Loucy (cell line): ENCODE results near the gene LRRFIP1.

Experiments used
- H2AFZ ChIP-seq: fragments of 200-600 bp; sonication (generic); 2 replicates; pipeline ENCODE4 v1.6.0; 2016; ENCODE audit warnings: antibody characterized with exemption, mild to moderate bottlenecking, low read length, moderate library complexity
- H3F3A ChIP-seq: fragments of 200-600 bp; 2 replicates; pipeline ENCODE4 v1.6.0; 2016; ENCODE audit warnings: antibody characterized with exemption, low read depth, mild to moderate bottlenecking
- H3K27me3 ChIP-seq: fragments of 200-600 bp; sonication (generic); 2 replicates; pipeline ENCODE4 v1.6.1; 2014; ENCODE audit warnings: low read length, mild to moderate bottlenecking; ENCODE audit not compliant: insufficient read depth, poor library complexity, severe bottlenecking
- H3K36me3 ChIP-seq: fragments of 200-600 bp; sonication (generic); 2 replicates; pipeline ENCODE4 v1.6.1; 2016; ENCODE audit warnings: low read length; ENCODE audit not compliant: insufficient read depth
- H3K4me1 ChIP-seq: fragments of 200-600 bp; sonication (generic); 2 replicates; pipeline ENCODE4 v1.5.1; 2014; ENCODE audit warnings: low read length, mild to moderate bottlenecking; ENCODE audit not compliant: insufficient read depth, poor library complexity, severe bottlenecking
- H3K4me2 ChIP-seq: fragments of 200-600 bp; sonication (generic); 2 replicates; pipeline ENCODE4 v1.6.0; 2014; ENCODE audit warnings: antibody characterized with exemption, low read length, low read depth, mild to moderate bottlenecking; ENCODE audit not compliant: poor library complexity, severe bottlenecking
- H3K4me3 ChIP-seq: fragments of 200-600 bp; sonication (generic); 2 replicates; pipeline ENCODE4 v1.5.1; 2014; ENCODE audit warnings: low read length, mild to moderate bottlenecking, mixed read lengths; ENCODE audit not compliant: poor library complexity, severe bottlenecking
- H3K79me2 ChIP-seq: fragments of 200-600 bp; sonication (generic); 2 replicates; pipeline ENCODE4 v1.6.1; 2014; ENCODE audit warnings: low read length; ENCODE audit not compliant: insufficient read depth
- H3K9ac ChIP-seq: fragments of 200-600 bp; sonication (generic); 2 replicates; pipeline ENCODE4 v1.6.0; 2014; ENCODE audit warnings: mild to moderate bottlenecking, low read depth, low read length, moderate library complexity; ENCODE audit not compliant: poor library complexity, severe bottlenecking
- H3K9me2 ChIP-seq: fragments of 200-600 bp; sonication (generic); replicated peaks from 2 replicates; pipeline ENCODE4 v1.6.1; 2016; ENCODE audit warnings: low read depth, low read length, mixed read lengths
- H3K9me3 ChIP-seq: fragments of 200-600 bp; sonication (generic); 2 replicates; pipeline ENCODE4 v1.6.1; 2014; ENCODE audit warnings: mild to moderate bottlenecking, antibody characterized with exemption, low read length, low read depth; ENCODE audit not compliant: insufficient read depth
- H4K20me1 ChIP-seq: fragments of 200-600 bp; sonication (generic); 2 replicates; pipeline ENCODE4 v1.6.0; 2014; ENCODE audit warnings: antibody characterized with exemption, low read length, mild to moderate bottlenecking; ENCODE audit not compliant: insufficient read depth, poor library complexity, severe bottlenecking
- EZH2phosphoT487 ChIP-seq: fragments of 200-600 bp; IDR thresholded peaks from 2 replicates; pipeline ENCODE4 v1.6.1; 2018; ENCODE audit warnings: antibody characterized with exemption, mild to moderate bottlenecking, moderate library complexity, borderline replicate concordance
- TF ChIP-seq, protein P1 (sequence below): fragments of 200-600 bp; sonication (generic); conservative IDR thresholded peaks from 2 replicates; pipeline ENCODE4 v1.5.1; 2014; ENCODE audit warnings: mild to moderate bottlenecking, antibody characterized with exemption, low read length

LRRFIP1 gene

GRCh38 chr2:237743024-237743423 lies 115.6 kb downstream of the LRRFIP1 start:
- Histone ChIP-seq H2AFZ (no peak overlapping the region), H3K79me2 (peaks cover 93% of the 10 kb centered on the region), H3K4me2 (no peak overlapping the region), H4K20me1 (peaks cover 20% of the 10 kb centered on the region), H3K9me2 (no peaks in the 10 kb centered on the region), H3K9ac (no peak overlapping the region), H3K4me1 (no peaks in the 10 kb centered on the region), H3F3A (no peaks in the 10 kb centered on the region), H3K9me3 (no peaks in the 10 kb centered on the region), H3K36me3 (peaks cover 41% of the 10 kb centered on the region; the same call in 1 of the 2 replicates), H3K4me3 (no peak overlapping the region), H3K27me3 (no peaks in the 10 kb centered on the region)
- TF ChIP-seq EZH2phosphoT487, result no peak
- TF ChIP-seq, protein P1, sequence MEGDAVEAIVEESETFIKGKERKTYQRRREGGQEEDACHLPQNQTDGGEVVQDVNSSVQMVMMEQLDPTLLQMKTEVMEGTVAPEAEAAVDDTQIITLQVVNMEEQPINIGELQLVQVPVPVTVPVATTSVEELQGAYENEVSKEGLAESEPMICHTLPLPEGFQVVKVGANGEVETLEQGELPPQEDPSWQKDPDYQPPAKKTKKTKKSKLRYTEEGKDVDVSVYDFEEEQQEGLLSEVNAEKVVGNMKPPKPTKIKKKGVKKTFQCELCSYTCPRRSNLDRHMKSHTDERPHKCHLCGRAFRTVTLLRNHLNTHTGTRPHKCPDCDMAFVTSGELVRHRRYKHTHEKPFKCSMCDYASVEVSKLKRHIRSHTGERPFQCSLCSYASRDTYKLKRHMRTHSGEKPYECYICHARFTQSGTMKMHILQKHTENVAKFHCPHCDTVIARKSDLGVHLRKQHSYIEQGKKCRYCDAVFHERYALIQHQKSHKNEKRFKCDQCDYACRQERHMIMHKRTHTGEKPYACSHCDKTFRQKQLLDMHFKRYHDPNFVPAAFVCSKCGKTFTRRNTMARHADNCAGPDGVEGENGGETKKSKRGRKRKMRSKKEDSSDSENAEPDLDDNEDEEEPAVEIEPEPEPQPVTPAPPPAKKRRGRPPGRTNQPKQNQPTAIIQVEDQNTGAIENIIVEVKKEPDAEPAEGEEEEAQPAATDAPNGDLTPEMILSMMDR, result no peak

DNA sequence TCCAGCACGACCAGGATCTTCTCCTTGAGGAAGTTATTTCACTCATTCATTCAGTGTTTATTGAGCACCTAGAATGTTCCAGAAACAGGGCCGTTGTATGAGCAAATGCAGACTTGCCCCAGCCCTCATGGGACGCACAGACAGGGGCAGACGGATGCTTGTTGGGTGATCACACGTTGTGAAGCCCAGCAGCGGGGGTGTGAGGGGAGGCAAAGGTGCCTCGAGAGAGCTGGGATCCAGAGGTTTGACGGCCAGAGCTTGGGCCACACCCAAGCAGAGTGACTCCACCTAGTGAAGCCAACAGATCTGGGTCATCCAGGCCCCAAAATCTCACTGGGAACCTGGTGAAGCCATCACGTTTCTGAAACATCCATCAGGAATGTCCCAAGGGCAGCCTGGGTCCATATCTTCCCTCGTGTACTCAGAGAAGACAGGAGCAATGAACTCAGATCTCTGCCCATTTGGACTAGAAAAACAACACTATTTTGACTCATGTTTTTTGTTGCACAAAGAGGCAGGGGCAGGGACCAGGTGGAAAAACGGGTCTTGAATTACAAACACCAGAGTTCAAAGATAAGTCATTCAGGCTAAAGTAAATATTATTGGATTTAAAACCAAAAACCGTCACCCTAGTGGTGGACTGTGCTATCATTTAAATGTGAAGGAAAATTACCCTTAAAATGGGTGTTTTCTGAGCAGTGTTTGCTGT lies 116.3 kb downstream of the LRRFIP1 start:
- Histone ChIP-seq H3K27me3 (no peaks in the 10 kb centered on the region), H3K9ac (no peak overlapping the region), H3K36me3 (peaks cover 41% of the 10 kb centered on the region; the same call in 1 of the 2 replicates), H3K4me3 (no peak overlapping the region), H2AFZ (no peak overlapping the region), H4K20me1 (peaks cover 15% of the 10 kb centered on the region), H3K9me2 (no peaks in the 10 kb centered on the region), H3K4me2 (no peak overlapping the region), H3F3A (no peaks in the 10 kb centered on the region), H3K9me3 (no peaks in the 10 kb centered on the region), H3K79me2 (peaks cover 87% of the 10 kb centered on the region), H3K4me1 (no peaks in the 10 kb centered on the region)
- no peak for TF ChIP-seq EZH2phosphoT487
- TF ChIP-seq, protein P1, result no peak; the same call in 1 of the 2 replicates

GRCh38 chr2:237744270-237744612 lies 116.9 kb downstream of the LRRFIP1 start:
- no peak overlapping the region for H3K9ac ChIP-seq
- no peak overlapping the region for H3K4me3 ChIP-seq
- peaks cover 15% of the 10 kb centered on the region for H4K20me1 ChIP-seq
- peaks cover 82% of the 10 kb centered on the region for H3K79me2 ChIP-seq
- no peaks in the 10 kb centered on the region for H3K9me3 ChIP-seq
- no peak overlapping the region for H3K4me2 ChIP-seq
- peaks cover 41% of the 10 kb centered on the region; the same call in 1 of the 2 replicates for H3K36me3 ChIP-seq
- H2AFZ ChIP-seq, result no peak overlapping the region
- H3K27me3 ChIP-seq, result no peaks in the 10 kb centered on the region
- H3F3A ChIP-seq, result no peaks in the 10 kb centered on the region
- no peak for TF ChIP-seq EZH2phosphoT487
- TF ChIP-seq, protein P1, result no peak
- no peaks in the 10 kb centered on the region for H3K4me1 ChIP-seq
- H3K9me2 ChIP-seq, result no peaks in the 10 kb centered on the region
